CMK (cell line): Measurements from ENCODE around the gene SELENOP.
"Not testable (repeated sequence)": the region's sequence is repeated elsewhere in the genome, so short reads cannot be mapped to it uniquely, and the experiment has no call there.

ENCODE experiments used
- DNase-seq: peaks from one replicate; pipeline ENCODE4 v3.0.0-alpha.2; 2010; ENCODE audit warnings: low read depth

Gene SELENOP

GRCh38 chr5:42826757-42827515 lies 15.2 kb upstream of the SELENOP start:
- DNase-seq, result no peak

- no peak for DNase-seq
These were observed 13.9 kb upstream of the SELENOP start for GRCh38 chr5:42825422-42826148.

DNA sequence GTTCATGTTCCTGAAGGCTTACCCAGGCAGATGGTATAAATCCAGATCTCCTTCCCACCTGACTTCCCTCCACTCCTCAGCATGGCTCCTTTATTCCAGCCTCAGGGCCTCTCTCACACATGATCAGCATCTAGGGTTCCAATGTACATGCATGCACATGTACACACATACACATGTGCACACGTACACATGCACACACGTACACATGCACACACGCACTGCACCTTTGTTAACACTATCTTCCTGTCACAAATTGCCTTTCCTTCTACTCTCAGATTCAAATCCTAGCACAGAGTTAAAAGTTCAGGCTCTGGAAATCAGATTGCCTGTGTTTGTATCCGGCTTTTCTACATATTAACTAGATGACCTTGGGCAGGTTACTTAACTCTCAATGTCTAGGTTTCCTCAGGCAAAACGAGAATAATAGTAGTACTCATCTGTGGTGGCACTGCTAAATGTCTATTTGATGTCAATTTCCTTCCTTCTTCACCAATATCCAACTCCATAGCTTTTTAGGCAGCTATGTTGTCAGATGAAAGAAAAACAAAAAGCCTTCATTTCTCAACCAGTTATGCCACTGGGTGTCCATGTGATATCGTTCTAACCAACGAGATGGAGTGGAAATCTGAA lies 12.8 kb upstream of the SELENOP start:
- DNase-seq, result no peak

DNA sequence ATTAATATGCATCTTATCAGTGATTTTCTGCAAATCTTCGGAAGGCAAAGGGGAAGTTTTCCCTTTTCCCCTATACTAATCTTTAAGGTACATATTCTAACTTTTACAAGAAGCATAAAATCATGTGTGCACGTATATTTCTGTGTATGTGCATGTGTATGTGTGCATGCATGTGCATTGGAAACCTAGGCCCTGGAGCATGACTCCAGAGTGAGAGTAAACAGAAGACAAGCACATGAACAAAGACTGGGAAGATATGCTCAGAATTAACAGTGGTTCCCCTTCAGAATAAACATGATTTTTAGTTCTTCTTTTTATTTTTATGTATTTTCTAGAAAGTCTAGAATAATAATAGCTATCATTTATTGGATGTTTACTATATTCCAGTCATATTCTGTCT lies 10.9 kb upstream of the SELENOP start:
- no peak for DNase-seq

- no peak for DNase-seq
These were observed 8.1 kb upstream of the SELENOP start for GRCh38 chr5:42819745-42820144.

DNA sequence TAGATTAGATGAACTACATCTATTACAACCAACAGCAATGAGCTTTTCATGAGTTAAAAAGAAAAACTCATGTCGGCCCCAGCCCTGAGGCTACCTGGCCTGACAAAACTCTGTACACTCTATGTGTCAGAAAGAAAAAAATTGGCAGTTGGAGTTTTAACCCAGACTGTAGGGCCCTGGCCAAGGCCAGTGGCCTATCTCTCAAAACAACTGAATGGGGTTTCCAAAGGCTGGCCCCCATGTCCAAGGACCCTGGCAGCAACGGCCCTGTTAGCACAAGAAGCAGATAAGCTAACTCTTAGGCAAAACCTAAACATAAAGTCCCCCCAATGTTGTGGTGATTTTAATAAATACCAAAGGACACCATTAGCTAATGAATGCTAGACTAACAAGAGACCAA lies 4.9 kb upstream of the SELENOP start:
- DNase-seq, result not testable (repeated sequence)

- DNase-seq, result no peak
These were observed 1.8 kb upstream of the SELENOP start for GRCh38 chr5:42813533-42813932.

DNA sequence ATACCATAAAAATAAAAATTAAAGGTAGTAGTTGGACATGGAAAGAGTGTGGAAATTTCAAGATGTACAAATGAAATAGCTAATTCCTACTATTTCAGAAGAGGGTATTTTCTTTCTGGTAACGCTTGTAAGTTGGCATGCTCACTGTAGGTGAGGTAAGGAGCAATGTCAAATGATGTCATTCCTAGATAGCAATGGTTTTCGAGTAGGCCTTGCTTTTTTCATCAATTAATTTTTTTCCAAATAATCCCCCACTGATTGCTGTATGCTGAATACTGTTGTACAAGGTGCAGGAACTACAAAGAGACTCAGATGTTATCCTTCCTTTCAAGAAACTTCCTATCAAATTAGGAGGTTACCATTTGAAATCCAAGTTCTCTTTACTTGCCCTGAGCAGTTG lies 928 bp upstream of the SELENOP start:
- DNase-seq, result no peak

GRCh38 chr5:42810834-42811590 lies 680 bp downstream of the SELENOP start:
- no peak for DNase-seq

GRCh38 chr5:42808888-42809611 lies 2.6 kb downstream of the SELENOP start:
- no peak for DNase-seq

DNA sequence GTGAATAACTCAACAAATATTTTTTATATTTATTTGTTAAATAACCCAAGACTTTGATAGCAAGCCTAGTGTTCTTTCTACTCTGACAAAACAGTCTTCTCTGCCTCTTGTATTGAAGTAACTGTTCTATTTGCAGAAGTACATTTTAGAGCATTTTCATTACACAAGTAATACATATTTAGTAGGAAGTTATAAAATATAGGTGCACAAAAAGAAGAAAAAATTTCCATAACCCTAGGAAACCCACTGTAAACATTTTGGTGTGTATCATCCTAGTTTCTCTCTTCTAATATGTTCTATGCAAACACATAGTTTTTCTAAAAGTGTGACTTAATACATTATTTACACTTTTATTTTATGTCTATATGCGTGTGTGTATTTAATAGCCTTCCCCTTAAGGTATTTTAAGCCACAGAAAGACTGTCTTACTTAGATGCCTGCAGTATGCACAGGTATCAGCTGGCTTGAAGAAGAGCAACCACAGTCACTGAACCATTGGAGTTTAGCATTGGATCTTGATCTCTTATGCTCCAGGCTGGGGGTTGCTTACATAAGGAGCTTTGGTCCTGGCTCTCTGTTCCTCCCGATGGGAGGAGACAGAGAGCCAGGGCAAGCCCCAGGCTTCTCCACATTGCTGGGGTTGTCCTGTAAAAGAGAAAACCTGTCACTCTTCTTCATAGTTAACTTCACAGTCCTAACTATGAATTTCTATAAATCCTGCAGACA lies 3.8 kb downstream of the SELENOP start:
- no peak for DNase-seq

DNA sequence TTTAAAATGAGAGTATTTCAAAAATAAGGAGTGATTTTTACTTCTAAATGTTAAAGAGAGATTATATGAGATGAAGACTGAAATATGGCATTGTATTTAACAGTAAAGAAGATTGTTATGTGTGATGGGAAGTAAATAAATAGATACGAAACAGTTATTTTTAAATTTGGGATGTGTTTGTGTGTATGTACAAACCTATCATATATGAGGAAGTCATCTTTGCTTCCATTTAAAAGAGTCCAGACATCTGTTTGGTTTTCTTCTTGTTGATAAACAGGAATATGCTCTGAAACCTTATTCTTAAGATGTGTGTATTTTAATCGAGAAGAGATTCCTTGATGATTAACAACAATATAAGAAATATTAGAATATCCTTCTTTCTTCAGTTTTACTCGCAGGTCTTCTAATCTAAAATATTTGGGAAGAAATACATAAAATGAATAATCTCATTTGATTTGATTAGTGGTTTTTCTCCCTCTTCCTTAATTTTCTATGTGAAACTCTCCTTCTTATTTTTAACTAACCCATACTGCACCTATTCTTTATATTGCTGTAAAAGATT lies 4.9 kb downstream of the SELENOP start:
- no peak for DNase-seq

DNA sequence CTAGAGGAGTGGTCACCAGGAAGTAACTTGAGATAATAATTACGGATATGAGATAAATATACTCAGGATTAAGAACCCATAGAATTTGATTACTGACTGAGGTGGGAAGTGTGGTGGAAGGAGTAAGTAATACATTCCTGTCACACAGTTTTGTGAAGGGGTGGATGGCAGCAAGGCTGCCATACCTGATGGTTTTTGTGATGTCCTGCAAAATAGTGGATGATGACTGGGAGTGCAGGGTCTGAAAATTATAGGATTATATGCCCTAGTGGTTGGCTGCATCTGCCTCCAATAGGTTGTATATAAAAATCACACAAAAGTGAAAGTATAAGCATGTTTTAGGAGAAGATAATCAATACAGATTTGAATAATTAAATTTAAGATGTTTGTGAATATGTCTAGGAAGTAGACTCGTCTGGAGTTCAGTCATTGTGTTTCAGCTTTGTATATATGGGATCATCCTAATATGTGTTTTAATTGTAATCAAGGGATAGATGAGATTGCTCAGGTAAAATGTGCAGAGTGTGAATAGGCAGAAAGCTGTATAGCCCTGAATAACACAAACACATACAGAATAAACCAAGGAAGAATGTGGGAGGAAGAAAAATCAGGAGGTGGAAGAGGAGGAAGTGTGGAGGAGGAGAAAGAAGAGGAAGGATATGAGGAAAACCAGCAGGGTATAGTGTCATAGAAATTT lies 5.5 kb downstream of the SELENOP start:
- DNase-seq, result no peak

- DNase-seq, result no peak
These were observed 6.9 kb downstream of the SELENOP start for GRCh38 chr5:42804717-42805339.

DNA sequence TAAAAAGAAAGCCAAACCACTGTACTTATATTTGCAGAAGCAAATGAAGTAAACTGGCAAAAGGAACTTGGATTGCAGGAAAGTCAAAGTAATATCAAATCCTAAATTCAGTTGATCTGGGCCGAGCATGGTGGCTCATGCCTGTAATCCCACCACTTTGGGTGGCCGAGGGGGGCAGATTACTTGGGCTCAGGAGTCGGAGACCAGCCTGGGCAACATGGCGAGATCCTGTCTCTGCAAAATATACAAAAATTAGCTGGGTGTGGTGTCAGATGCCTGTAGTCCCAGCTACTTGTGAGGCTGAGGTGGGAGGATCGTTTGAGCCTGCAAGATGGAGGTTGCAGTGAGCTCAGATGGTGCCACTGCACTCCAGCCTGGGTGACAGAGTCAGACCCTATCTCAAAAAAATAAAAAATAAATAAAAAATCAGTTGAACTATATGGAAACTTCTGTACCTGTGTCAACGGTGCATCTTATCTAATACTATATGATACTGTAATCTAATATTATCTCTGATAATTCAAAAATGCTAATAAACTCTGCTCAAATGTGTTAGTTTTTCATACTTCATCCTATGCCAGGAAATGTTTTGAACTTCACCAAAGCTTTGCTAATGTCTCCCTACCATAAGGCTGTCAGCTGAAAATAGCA lies 10.1 kb downstream of the SELENOP start:
- DNase-seq, result no peak

- DNase-seq, result no peak
These were observed 10.9 kb downstream of the SELENOP start for GRCh38 chr5:42800748-42801330.

- DNase-seq, result no peak
These were observed 12.0 kb downstream of the SELENOP start for GRCh38 chr5:42799668-42800114.

DNA sequence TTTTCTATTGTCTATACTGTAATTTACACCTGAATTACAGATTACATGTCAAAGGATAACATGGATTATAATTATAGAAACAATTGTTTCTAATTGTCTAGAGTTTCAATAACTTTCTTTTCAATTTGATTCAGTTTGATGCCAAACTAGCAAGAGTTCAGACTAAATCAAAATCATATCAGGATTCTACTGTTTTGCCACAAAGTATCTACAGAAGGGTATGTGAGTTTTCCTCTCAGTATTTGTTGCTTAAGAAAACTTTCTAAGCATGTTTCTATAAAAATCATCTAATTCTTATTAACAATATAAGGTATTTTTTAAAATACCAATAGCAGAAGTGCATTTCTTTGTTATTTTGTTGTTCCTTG lies 12.5 kb downstream of the SELENOP start:
- DNase-seq, result no peak
